Lung microvascular endothelial cell (primary cell): Measurements from ENCODE around the gene NEURL1B. TPM values are rescaled to one million over a fixed set of nuclear protein-coding genes. Genes with fewer than 3 reads are reported as not detected.
"Not testable (repeated sequence)": the region's sequence is repeated elsewhere in the genome, so short reads cannot be mapped to it uniquely, and the experiment has no call there.

Source experiments
- DNase-seq, 2 donors: peaks; one replicate each; pipeline versions ENCODE4 v3.0.0 to v3.0.0-alpha.2; 2010; ENCODE audit warnings: low read depth in 2 of 2
- total RNA-seq: library from RNA; depleted of rRNA; stranded (reverse); fragments of >200 nt; gene quantifications from 2 replicates; pipeline ENCODE4 v1.2.1, GENCODE V29; 2014

The NEURL1B gene
- total RNA-seq, 1 donor from 2014 or later, result 0.40 TPM

DNA sequence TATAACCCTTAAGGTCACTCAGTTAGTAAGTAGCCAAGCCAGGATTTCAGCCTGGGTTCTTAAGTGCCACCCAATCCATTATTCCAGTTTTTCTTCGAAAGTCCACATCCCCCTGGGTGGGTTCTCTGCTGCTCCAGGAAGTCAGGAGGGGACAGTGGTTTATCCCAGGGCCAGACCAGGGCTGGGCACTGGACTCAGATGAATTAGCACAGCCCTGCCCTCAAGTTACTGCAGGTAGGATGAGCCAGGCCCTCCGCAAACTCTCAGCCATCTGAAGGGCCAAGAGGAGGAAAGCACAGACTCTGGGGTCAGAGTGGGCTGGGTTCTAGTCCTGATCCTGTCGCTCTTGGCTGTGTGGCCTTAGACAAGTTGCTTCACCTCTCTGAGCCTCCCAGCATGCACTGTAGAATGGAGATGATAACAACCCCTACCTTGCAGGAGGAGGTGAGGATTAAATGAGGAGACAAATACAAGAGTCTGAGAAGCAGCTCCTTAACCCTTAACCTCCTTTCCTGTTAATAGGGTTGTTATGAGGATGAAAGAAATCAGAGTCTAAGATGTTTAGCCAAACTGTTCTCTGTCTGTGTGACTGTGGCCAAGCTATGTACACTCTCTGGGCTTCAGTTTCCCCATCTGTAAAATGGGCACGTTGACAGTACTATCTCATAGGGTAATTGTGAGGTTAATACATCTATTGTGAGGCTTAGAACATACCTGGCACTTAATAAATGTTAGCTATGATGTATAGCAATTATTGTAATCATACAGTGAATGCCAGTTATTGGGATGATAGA is 6.8 kb upstream of the NEURL1B start:
- no peak for DNase-seq

DNA sequence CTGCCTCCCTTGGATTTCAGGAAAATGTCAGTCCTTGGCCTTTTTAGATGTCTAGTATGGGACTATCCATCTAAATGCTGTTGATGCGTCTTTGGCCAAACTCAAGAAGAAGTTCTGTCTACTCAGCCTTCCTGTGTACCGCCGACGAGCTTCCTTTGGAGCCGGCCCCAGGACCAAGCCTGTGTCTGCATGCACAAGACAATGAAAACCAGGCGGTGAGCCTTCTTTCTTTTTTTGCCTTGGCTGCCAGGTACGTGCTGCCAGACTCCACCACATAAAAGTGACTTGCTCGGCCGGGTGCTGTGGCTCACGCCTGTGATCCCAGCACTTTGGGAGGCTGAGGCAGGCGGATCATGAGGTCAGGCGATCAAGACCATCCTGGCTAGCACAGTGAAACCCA is 6.0 kb upstream of the NEURL1B start:
- DNase-seq, result no peak

DNA sequence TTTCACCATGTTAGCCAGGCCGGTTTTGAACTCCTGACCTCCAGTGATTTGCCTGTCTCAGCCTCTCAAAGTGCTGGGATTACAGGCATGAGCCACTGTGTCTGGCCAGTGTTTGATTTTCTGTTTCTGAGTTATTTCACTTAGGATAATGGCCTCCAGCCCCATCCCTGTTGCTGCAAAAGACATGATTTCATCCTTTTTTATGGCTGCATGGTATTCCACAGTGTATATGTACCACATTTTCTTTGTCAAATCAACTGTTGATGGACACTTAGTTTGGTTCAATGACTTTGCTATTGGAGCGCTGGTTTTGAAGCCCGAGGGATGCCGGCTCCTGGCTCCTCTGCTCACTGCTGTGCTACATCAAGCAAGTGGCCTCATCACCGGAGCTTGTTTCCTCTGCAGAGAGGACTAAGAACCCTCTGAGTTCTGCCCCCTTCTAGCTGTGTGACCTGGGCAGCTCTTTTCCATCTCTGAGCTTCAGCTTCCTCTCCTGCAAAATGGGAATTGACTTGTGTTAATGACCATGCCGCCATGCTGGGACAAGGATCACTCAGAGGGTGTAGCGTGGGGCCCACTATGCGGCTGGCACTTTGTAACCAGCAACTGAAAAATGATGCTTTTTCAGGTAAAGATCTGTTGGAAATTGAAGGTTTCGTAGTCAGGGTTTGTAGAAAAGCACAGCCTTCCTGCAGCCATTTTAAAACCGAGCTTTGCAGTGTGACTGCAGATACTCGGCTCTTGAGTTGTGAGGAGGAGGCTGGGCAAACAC is 4.6 kb upstream of the NEURL1B start:
- DNase-seq, result no peak

DNA sequence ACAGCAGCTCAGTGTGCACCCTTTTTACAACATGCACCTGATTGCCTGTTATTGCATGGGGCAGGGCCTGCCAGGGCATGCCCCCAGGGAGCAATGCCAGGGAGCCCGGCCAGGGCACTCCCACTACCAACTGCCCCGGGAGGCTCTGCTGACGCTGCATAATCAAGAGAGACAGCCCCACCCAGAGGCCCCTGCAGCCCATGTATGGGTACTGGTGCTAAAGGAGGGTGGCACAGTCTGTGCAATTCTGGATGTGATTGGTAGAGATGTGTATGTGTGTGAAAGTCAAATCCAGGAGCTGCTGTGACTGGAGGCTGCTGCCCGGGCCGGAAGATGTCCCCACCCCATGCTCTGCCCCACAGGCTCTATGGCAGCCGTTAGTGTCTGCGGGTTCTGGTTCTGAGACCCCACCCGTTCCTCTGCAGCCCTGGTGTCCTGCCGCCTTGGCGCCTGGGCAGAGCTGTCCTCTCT is 3.9 kb upstream of the NEURL1B start:
- DNase-seq, result no peak

DNA sequence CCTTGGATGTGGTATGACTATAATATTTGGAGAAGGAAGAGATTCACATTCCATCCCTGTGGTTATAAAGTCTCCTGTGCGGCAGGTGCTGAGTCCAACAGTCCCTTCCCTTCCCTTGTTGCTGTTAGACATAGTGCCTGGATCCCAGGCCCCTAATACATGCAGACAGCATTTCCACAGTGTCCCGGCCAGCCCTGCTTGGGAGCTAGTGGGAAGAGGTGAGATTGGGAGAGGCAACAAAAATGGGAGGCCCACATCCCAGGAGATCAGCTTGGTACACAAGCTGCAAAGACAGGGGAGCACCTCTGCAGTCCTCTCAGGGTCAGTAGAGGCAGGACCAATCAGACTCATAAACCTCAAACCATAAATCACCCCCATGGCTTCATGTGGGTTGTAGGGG is 3.3 kb upstream of the NEURL1B start:
- DNase-seq, result no peak

DNA sequence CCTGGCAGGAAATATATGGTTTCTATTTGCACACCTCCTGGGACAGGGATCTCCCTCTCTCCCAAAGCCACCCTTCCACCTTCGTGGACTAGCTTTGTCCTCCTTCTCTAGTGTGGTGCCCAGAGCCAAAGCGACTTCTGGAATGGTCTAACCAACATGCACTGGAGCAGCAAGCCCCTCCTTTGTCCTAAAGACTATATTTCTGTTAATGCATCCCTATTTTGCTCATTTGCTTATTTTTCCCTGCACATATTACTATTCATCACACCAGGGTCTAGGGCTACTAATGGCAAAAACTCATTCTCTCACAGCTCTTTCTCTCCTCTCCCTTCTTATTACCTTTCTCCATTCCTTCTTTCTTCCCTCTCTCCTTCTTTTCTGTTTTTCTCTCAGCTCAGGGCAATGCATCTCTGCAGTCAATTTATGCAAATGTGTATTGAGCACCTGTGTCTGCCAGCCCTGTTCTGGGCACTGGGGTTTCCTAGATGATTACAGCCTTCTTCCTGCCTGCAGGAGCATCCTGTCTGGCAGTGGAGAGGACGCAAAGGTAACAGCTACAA is 2.8 kb upstream of the NEURL1B start:
- DNase-seq, result no peak

DNA sequence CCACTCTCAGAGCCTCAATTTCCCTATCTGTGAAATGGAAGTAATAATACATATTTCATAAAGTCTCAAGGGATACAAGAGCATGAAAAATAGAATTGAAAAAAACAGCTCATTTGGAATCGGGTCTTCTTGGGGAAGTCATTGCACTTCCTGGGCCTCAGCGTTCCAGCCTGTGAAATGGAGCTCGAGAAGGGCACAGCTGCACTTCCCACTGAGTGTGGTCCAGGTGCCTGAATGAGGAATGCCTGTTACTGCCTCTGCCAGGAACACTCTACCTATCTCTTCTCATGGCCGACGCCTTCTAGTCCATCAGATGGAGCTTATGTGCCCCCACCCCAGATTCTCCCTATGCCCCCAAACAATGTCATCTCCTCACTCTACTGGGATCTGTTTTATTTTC is 924 bp upstream of the NEURL1B start:
- DNase-seq, result no peak

DNA sequence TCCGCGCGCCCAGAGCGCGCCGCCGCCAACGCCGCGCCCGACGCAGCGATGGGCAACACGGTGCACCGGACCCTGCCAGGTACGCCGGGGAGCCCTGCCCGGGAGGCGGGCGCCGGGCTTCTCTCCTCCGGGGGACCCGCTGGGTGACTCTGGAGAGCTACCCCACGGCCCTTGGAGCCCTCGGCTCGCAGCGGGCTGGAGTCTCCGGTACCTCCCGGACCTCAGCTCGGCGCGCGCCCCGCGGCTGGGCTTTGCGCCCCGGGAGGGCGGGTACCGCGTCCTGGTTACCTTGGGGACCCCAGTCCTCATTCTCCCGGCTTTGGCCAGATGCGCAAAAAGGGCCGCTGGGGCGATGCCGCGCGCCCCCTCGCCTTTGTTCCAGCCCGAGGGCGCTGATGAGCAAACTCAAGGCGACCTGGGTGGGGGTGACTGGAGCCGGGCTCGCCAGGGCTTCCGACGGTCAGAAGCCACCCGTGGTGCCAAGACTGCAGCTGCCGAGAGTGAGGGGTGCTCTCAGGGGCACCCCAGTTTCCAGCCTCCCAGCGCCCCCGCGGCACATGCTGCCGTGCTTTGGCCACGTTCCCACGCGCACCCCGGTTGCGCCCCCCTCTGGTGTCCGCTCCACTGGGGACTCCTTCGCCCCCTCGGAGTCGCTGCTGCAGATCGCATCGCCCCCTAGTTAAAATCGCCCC is 442 bp downstream of the NEURL1B start:
- DNase-seq, result peak in 1 of 2 donors; percentile 7

DNA sequence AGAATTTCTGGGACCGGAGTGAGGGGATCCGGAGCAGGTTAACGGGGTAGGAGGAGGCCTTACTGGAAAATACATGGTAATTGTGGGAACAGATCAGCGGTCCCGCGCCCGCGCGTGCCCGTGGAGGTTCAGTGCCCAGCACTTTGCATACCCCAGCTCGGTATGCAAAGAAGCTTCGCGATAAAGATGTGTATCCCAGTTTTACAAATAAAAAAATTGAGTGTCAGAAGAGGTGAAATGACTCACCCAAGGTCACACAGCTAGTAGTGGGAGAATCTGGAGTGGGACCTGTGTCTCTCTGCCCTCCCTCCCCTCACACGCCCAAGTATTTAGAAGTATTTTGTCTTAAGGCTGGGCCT is 967 bp downstream of the NEURL1B start:
- DNase-seq, result no peak

DNA sequence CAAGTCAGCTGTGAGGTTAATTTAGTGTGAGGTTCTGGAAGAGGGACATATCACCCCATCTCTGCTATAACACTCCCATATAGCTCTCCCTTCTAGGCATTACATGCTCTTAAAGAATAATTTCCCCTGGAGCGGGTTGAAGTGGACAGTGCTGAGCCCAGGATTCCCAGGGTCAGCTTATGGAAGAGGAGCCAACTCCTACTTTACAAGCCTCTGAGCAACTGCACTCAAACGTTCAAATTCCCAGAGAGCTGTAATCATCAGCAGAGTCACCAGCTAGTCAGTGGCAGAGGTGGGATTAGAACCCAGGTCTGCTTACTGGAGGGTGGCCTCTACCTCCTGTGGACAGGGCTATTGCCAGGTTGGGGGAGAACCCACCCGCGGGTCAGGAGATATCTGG is 1.4 kb downstream of the NEURL1B start:
- DNase-seq, result no peak

DNA sequence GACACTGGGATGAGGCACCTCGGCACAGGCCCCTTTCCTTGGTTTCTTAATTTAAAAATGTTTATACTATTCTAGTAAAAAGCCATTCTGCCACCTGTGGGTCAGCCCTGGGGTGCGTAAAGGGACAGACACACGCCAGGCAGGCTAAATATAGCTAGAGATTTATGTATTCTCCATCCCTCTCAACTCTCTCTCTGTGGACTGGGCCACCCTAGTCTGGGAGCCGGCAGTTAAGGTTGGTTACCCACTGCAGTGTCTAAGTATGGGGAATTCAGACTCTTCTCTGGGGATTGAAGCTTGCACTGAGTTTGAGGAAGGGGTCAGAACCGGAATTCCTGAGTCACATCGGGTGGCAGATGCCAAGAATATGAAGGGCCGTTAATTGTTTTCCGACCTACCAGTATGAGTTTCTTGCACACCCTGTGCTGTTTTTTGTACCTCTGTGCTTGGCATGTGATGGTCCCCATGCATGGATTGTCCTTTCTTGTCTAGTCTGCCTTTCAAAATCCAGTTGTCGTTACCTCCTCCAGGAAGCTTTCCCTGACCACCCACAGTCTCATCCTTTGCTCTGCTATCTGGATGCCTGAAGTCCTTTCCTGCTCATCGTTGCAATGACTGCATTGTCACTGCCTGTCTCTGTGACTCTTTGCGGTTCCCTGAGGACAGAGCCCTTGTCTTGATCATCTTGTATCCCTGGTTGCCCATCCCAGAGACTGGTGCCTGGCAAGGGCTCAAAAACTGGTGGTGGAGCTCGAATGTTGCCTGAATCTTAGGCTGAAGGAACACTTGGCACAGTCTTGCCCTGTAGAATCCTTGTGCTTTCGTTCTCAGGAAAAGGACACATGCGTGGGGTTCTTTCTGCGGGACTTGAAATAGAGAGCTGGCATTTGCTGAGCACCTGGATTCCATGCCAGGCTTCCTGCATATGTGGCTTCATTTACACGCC is 2.1 kb downstream of the NEURL1B start:
- DNase-seq, result peak in 1 of 2 donors; percentile 34

DNA sequence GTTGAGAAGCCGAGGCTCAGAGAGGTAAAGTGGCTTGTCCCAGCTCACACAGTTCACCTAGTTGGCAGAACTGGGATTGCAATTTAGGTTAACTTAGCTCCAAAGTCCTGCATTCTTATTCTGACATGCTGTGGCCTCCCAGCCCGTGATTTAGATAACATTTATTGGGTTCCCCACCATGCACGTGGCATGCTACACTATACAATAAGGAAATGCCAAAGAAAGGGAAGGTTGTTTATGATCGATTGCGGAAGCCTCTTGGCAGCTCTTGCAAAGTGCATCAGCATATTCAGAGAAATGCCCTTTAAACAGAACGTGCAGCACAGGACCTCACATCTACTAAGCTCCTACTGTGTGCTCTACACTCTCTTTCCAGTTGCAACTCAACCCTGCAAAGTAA is 3.2 kb downstream of the NEURL1B start:
- DNase-seq, result no peak

DNA sequence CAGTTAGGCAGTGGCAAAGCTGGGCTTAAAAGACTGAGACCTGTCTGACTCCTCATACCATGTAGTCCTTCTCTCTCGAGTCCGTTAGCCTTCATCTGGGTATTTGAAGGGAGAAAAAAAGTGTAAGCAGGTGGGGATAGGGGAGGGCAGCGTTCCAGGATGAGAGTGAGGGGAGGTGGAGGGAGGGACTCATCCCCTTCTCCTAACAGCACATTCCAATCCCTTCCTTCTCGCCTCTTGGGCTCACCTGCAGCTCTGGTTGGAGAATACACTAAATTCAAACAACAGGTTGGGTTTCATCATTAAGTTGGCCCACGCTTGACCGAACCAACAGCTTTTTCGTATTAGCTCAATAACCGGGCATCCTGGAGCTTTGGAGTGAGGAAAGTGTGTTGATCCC is 3.6 kb downstream of the NEURL1B start:
- no peak for DNase-seq

DNA sequence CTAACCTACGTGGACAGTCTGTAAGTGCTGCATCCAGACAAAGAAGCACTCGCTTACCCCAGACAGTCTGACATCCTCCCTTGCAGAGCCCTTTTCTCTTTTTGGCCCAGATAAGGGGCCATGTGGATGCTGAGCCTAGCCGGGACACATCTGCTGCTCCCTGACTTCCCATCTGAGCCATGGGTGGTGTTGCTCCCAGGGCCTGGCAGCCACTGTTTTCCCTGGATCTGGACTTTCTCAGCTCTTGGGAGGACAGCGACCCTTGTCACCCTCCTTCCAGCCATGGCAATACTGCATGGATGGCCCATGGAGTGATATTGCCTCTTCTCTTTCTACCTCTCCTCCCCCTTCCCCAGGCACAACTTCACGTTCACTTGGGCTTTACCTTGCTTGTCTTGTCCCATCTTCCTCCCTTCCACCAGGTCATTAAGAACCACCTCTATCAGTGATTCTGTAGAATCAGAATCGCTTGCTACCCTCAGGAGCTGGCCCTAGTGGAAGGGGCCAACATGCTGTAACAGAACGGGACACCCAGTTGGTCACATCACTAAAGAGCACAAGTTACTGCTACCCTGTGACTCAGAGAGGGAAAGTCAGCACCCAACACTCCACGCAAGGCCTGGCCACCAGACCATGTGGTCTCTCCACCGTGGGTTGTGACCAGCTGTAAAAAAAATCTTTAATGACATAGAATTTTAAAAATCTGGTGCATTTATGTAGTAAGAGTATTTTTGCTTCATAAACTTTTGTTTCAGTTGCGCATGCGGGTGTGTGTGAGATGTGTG is 4.4 kb downstream of the NEURL1B start:
- DNase-seq, result no peak

DNA sequence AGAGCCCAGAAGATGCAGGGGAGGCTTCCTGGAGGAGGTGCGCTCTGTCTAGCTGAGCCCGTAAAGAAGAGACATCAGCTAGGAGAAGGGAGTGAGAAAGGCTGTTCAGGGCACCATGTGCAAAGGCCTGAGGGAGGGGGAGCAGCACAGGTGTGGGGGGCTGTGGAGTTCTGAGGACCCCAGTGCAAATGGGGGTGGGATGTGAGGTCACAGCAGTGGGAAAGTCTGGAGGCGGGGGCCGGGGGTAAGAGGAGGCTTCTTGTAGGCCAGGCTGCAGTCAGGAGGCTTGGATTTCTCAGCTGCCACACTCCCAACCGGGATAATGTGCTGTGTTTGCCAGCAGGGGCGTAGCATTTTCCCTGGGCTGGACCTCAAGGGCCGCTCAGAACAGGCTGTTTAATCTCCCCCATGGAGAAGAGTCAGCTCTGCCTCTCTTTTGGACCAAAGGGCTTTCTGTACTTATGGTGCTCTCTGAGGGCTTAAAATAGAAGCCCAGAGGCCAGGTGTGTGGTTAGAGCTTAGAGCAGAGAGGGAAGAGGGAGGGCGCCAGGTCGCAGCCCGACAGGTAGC is 5.7 kb downstream of the NEURL1B start:
- peak in 1 of 2 donors; percentile 39 for DNase-seq

DNA sequence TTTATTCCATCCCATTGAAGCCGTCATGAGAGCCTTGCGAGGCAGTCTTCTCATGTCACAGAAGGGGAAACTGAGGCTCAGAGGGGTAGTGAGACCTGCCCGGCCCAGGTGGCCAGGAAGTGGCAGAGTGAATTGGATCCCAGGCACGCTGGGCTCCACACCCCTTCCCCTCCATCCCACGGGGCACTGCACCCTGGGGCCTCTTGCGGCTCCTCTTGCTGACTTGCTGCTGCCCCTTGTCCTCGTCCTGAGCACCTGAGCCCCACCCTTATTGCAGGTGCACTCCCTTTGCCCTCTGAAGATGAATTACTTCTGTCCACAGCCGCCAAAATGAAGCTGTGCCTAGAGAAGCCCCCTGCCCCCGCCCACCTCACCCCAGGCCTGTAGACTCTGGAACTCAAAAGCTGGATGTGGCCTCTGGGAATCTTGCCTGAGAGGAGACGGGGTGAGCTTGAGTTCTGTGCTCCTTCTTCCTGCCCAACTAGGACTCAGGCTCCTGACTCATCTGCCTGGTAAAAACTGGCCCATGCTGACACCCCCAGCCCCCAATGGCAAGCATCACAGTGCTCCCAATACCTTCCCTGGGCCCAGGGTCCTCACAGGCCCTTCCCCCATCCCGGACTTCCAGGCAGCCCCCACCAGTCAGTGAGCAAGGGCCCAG is 6.4 kb downstream of the NEURL1B start:
- DNase-seq, result no peak

DNA sequence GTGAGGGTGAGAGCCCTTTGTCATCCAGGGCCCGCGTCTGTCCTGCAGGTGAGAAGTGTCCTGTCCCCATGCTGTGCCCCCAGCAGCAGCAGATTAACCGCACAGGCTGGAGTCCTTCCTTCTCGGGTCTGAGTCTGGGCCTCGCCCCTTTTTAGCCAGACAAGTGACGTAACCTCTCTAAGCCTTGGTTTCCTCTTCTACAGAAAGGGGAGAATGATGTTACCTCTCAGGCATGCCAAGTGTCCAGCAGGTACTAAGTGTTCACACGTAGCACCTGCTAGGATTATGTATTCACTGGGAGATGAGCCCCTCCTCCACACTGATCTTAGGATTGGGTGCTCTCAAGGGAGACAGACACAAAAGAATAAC is 6.9 kb downstream of the NEURL1B start:
- DNase-seq, result no peak

DNA sequence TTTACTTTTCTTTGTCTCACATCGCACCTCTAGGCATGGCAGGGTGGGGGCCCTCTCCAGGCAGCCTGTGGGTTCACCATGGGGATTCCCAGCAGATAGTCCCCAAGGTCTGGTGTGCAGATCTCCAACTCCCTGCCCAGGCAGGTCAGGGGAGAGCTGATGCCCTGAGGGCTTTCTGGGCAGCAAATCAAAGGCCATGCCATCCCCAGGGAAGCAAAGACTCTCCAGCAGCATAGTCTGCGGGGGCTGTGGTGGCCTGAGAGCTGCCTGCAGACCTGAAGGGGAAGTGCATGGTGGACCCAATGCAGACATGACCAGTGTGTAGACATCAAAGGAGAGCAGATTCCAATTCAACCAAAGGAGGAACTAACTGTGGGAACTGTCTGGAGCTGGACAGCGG is 7.7 kb downstream of the NEURL1B start:
- DNase-seq, result no peak

DNA sequence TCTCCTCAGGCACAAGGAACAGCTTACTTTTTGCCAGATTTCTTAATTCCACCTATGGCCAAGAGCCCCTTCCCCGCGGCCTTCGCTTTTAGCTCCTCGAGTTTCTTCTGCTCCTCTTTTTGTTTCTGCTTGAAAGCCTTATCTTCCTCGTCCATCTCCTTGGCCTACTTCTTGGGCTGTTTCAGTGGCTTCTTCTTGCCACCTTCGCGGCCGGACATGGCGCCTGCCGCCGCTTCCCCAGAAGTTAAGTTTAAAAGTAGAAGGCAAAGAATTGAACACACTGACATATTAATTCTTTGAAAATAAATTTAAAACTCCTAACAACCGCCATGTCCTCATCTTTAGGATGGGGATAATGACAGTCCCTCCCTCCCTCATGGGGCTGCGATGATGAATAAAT is 15.4 kb downstream of the NEURL1B start:
- DNase-seq, result not testable (repeated sequence)
